B cell (primary cell): ENCODE measurements around the gene SGIP1. TPM values are rescaled to one million over a fixed set of nuclear protein-coding genes. Genes with fewer than 3 reads are reported as not detected.

Experiments used
- ATAC-seq: fragments of 200-7000 bp; cut with Tn5 transposase; one replicate; pipeline ENCODE4 v1.10.0; 2021; ENCODE audit warnings: low read depth, mild to moderate bottlenecking, moderate number of reproducible peaks, moderate library complexity
- CTCF ChIA-PET: fragments of 350-600 bp; sonication (Branson Sonifier 250); formaldehyde crosslinking; loops from one replicate; lab custom pipeline; 2021; ENCODE audit warnings: antibody characterized with exemption, inconsistent platforms; lab: Charles Lee
- POLR2A ChIA-PET: fragments of 350-600 bp; sonication (Branson Sonifier 250); formaldehyde crosslinking; loops from one replicate; lab custom pipeline; 2021; ENCODE audit warnings: antibody characterized with exemption; lab: Charles Lee
- DNase-seq: peaks from one replicate; pipeline ENCODE4 v3.0.0; 2013
- H2AFZ ChIP-seq: 2 replicates; pipeline ENCODE4 v1.6.1; 2012; ENCODE audit warnings: mild to moderate bottlenecking, low read depth, low read length; ENCODE audit not compliant: insufficient read depth, poor library complexity, severe bottlenecking
- H3K27ac ChIP-seq, 2 donors: 1 replicate in 1 of 2; 2 replicates in 1 of 2; pipeline ENCODE4 v1.5.1; 2012 to 2013; ENCODE audit warnings: low read length in 2 of 2, mild to moderate bottlenecking in 2 of 2, moderate library complexity in 1 of 2
- H3K27me3 ChIP-seq, 4 experiments: fragments of 200-600 bp in 1 of 4; sonication (generic) in 1 of 4; replicated peaks in 1 of 4; 1 replicate in 2 of 4; 2 replicates in 2 of 4; pipeline versions ENCODE4 v1.6.1 to v1.7.0; 2013 to 2016; ENCODE audit warnings: low read length in 3 of 4, mild to moderate bottlenecking in 2 of 4, mixed read lengths in 1 of 4, moderate library complexity in 1 of 4; ENCODE audit not compliant: insufficient read depth in 4 of 4, control insufficient read depth in 3 of 4; ENCODE audit errors: control extremely low read depth in 1 of 4
- H3K36me3 ChIP-seq, 2 experiments: replicated peaks in 1 of 2; 1 replicate in 1 of 2; 2 replicates in 1 of 2; pipeline versions ENCODE4 v1.6.1 to v1.7.1; 2013; ENCODE audit warnings: low read length in 1 of 2; ENCODE audit not compliant: insufficient read depth in 2 of 2, control insufficient read depth in 1 of 2; ENCODE audit errors: control extremely low read depth in 1 of 2, extremely low read depth in 1 of 2
- H3K4me1 ChIP-seq, 2 donors: fragments of 200-600 bp in 1 of 2; sonication (generic) in 1 of 2; 1 replicate in 1 of 2; 2 replicates in 1 of 2; pipeline versions ENCODE4 v1.5.1 to v1.6.1; 2013 to 2017; ENCODE audit warnings: low read length in 2 of 2; ENCODE audit not compliant: control insufficient read depth in 2 of 2, insufficient read depth in 2 of 2
- H3K4me2 ChIP-seq: replicated peaks from 2 replicates; pipeline ENCODE3; 2012; ENCODE audit warnings: mild to moderate bottlenecking, low read depth, low read length; ENCODE audit not compliant: poor library complexity, severe bottlenecking
- H3K4me3 ChIP-seq, 5 experiments: fragments of 200-600 bp in 1 of 5; sonication (generic) in 1 of 5; 1 replicate in 3 of 5; 2 replicates in 2 of 5; pipeline versions ENCODE4 v1.5.1 to v1.7.0; 2011 to 2016; ENCODE audit warnings: low read length in 4 of 5, mild to moderate bottlenecking in 4 of 5, low read depth in 2 of 5, control low read depth in 1 of 5, moderate library complexity in 1 of 5; ENCODE audit not compliant: insufficient read depth in 1 of 5; ENCODE audit errors: control extremely low read depth in 1 of 5, extremely low read depth in 1 of 5
- H3K79me2 ChIP-seq: fragments of 200-600 bp; sonication (generic); one replicate; pipeline ENCODE4 v1.6.0; 2016; ENCODE audit warnings: low read length; ENCODE audit not compliant: control insufficient read depth, insufficient read depth
- H3K9ac ChIP-seq: fragments of 200-600 bp; sonication (generic); 2 replicates; pipeline ENCODE4 v1.6.1; 2017; ENCODE audit warnings: mild to moderate bottlenecking, low read length, moderate library complexity
- H3K9me3 ChIP-seq, 3 donors: one replicate each; pipeline versions ENCODE4 v1.6.1 to v1.7.1; 2013; ENCODE audit warnings: low read length in 2 of 3; ENCODE audit not compliant: control insufficient read depth in 2 of 3, insufficient read depth in 1 of 3; ENCODE audit errors: control extremely low read depth in 1 of 3
- H4K20me1 ChIP-seq: 2 replicates; pipeline ENCODE4 v1.6.0; 2012; ENCODE audit warnings: mild to moderate bottlenecking, low read length; ENCODE audit not compliant: insufficient read depth, control insufficient read depth, poor library complexity, severe bottlenecking
- H3K27ac Mint-ChIP-seq: one replicate; pipeline ENCODE4 v1.8.0; 2021; ENCODE audit warnings: mixed read lengths
- H3K27me3 Mint-ChIP-seq: one replicate; pipeline ENCODE4 v1.8.0; 2021; ENCODE audit warnings: mixed read lengths
- H3K4me1 Mint-ChIP-seq: one replicate; pipeline ENCODE4 v1.8.0; 2021; ENCODE audit warnings: mixed read lengths
- H3K4me3 Mint-ChIP-seq: one replicate; pipeline ENCODE4 v1.8.0; 2021; ENCODE audit warnings: mixed read lengths
- H3K9me3 Mint-ChIP-seq: one replicate; pipeline ENCODE4 v1.8.0; 2022; ENCODE audit warnings: mixed read lengths; ENCODE audit not compliant: insufficient read depth
- EZH2 ChIP-seq: IDR thresholded peaks from 2 replicates; pipeline ENCODE4 v1.6.1; 2012; ENCODE audit warnings: borderline replicate concordance, low read depth, mild to moderate bottlenecking, moderate library complexity, low read length; ENCODE audit not compliant: insufficient read depth, poor library complexity, severe bottlenecking
- WGBS: methylation state at CpG from one replicate; pipeline ENCODE4 v1.1.5; 2013; ENCODE audit warnings: missing lambda C conversion rate; ENCODE audit not compliant: insufficient coverage; 5-methylcytosine and 5-hydroxymethylcytosine counted together
- intact Hi-C: fragments of 100-400 bp; cut with micrococcal nuclease; formaldehyde crosslinking; loops from one replicate; pipeline ENCODE4 v1.10.0; 2022
- polyA plus RNA-seq: library from polyadenylated mRNA; depleted of rRNA; stranded (reverse); fragments of >200 nt; gene quantifications from 2 replicates; pipeline ENCODE4 v1.2.3, GENCODE V29; 2012
- total RNA-seq, 2 donors: library from RNA; stranded (reverse); fragments of 120-200 nt in 1 of 2; gene quantifications; 1 replicate in 1 of 2; 2 replicates in 1 of 2; pipeline versions ENCODE4 v1.2.3 to v1.2.4, GENCODE V29; 2013 to 2022
- TF ChIP-seq, protein P1 (sequence below): fragments of 200-600 bp; IDR thresholded peaks from one replicate; pipeline ENCODE4 v1.8.0; 2022; ENCODE audit warnings: antibody characterized with exemption, mild to moderate bottlenecking

Gene SGIP1
- total and polyA plus RNA-seq, 2 donors (not counting 1 experiment from before 2014, with no cell fraction given) = not detected

DNA sequence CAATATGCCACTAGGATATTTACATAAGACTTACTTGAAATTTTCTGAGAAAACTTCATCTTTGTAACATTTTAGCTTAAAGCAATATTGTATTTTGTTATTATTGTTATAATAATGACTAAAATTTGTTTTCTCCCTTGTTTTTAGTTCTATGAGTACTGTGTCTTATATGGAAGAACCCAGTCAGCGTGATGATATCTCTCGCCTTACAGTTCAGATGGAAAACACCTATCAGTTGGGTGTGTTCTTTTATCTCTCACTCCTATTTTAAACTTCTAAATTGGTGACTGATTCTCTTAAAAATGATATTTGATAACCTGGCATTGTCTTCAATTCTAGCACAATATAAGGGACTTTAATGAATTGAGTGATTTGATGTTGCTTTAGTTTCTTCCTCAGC, 236.3 kb downstream of the SGIP1 start:
- no peak overlapping the region for H3K27ac Mint-ChIP-seq
- POLR2A ChIA-PET = no interaction called here
- no peaks in the 10 kb centered on the region for H3K27me3 Mint-ChIP-seq
- H3K4me2 ChIP-seq = no peak overlapping the region
- no peak for TF ChIP-seq EZH2
- TF ChIP-seq, protein P1, sequence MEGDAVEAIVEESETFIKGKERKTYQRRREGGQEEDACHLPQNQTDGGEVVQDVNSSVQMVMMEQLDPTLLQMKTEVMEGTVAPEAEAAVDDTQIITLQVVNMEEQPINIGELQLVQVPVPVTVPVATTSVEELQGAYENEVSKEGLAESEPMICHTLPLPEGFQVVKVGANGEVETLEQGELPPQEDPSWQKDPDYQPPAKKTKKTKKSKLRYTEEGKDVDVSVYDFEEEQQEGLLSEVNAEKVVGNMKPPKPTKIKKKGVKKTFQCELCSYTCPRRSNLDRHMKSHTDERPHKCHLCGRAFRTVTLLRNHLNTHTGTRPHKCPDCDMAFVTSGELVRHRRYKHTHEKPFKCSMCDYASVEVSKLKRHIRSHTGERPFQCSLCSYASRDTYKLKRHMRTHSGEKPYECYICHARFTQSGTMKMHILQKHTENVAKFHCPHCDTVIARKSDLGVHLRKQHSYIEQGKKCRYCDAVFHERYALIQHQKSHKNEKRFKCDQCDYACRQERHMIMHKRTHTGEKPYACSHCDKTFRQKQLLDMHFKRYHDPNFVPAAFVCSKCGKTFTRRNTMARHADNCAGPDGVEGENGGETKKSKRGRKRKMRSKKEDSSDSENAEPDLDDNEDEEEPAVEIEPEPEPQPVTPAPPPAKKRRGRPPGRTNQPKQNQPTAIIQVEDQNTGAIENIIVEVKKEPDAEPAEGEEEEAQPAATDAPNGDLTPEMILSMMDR = no peak
- CTCF ChIA-PET = interaction anchor here (0.6 to 1.0 kb wide), 3 partner anchors 176 to 379 kb away, joined by 3 to 4 read pairs (median 3); no protein-coding TSS in a partner anchor
- H3K9me3 Mint-ChIP-seq = no peaks in the 10 kb centered on the region
- H4K20me1 ChIP-seq = no peaks in the 10 kb centered on the region
- H3K4me1 ChIP-seq = no peaks in the 10 kb centered on the region
- no peak overlapping the region for H3K27ac ChIP-seq
- H3K36me3 ChIP-seq = no peaks in the 10 kb centered on the region
- no peak for ATAC-seq
- no peaks in the 10 kb centered on the region for H3K4me1 Mint-ChIP-seq
- H2AFZ ChIP-seq = no peak overlapping the region
- WGBS = no CpG with 5 or more reads among the region's 2 CpGs
- DNase-seq = no peak
- H3K79me2 ChIP-seq = no peaks in the 10 kb centered on the region
- H3K9me3 ChIP-seq = no peaks in the 10 kb centered on the region
- H3K27me3 ChIP-seq = no peaks in the 10 kb centered on the region
- H3K4me3 ChIP-seq = no peak overlapping the region
- intact Hi-C loops = no loop called here
- H3K4me3 Mint-ChIP-seq = no peak overlapping the region
- H3K9ac ChIP-seq = no peak overlapping the region

DNA sequence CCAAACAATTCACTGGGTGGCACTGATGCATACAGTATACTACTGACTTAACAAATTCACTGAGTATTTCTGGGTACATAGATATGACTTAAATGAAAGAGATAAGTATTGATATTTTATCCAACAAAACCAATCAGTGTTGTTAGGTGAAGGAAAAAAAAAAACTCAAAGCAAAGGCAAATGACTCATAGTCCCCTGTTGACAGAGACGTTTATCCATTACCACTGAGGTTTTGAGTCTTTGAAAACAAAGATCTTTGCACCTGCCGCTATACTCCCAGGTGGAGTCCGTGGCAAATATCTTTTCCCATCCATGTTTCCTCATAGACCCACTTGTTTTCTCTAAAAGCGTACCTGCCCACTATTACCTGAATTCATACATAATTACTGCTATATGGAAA, 236.7 kb downstream of the SGIP1 start:
- DNase-seq = no peak
- 83% methylated on average over 4 of the region's 4 CpGs for WGBS
- H3K27ac Mint-ChIP-seq = no peak overlapping the region
- no peak overlapping the region for H2AFZ ChIP-seq
- H3K79me2 ChIP-seq = no peaks in the 10 kb centered on the region
- no peaks in the 10 kb centered on the region for H3K9me3 ChIP-seq
- intact Hi-C loops = no loop called here
- no peaks in the 10 kb centered on the region for H3K4me1 Mint-ChIP-seq
- H3K27ac ChIP-seq = no peak overlapping the region
- peaks cover 3% of the 10 kb centered on the region for H3K27me3 Mint-ChIP-seq
- ChIA-PET POLR2A (no interaction called here), CTCF (interaction anchor here (0.6 to 1.5 kb wide), 4 partner anchors 175 to 379 kb away, joined by 3 to 5 read pairs (median 4); no protein-coding TSS in a partner anchor)
- H3K4me3 Mint-ChIP-seq = no peak overlapping the region
- H3K4me3 ChIP-seq = no peak overlapping the region
- no peaks in the 10 kb centered on the region for H3K9me3 Mint-ChIP-seq
- no peak overlapping the region for H3K9ac ChIP-seq
- ATAC-seq = no peak
- no peak for TF ChIP-seq EZH2
- TF ChIP-seq, protein P1 = no peak
- H3K4me1 ChIP-seq = no peaks in the 10 kb centered on the region
- H3K4me2 ChIP-seq = no peak overlapping the region
- H3K27me3 ChIP-seq = no peaks in the 10 kb centered on the region
- H3K36me3 ChIP-seq = no peaks in the 10 kb centered on the region
- no peaks in the 10 kb centered on the region for H4K20me1 ChIP-seq
